Activated naive CD8-positive, alpha-beta T cell (primary cell): ENCODE results near the gene SUGCT.

Source experiments
- H3K27ac Mint-ChIP-seq: one replicate; pipeline ENCODE4 v1.8.0; 2021; ENCODE audit warnings: mixed read lengths
- H3K27me3 Mint-ChIP-seq: one replicate; pipeline ENCODE4 v1.8.0; 2021; ENCODE audit warnings: mixed read lengths
- H3K36me3 Mint-ChIP-seq: one replicate; pipeline ENCODE4 v1.8.0; 2021; ENCODE audit warnings: mixed read lengths
- H3K4me1 Mint-ChIP-seq: one replicate; pipeline ENCODE4 v1.8.0; 2021; ENCODE audit warnings: low read depth, mixed read lengths
- H3K4me3 Mint-ChIP-seq: one replicate; pipeline ENCODE4 v1.8.0; 2021; ENCODE audit warnings: mild to moderate bottlenecking, mixed read lengths
- H3K9me3 Mint-ChIP-seq: one replicate; pipeline ENCODE4 v1.8.0; 2021; ENCODE audit warnings: low read depth, mixed read lengths

SUGCT gene

DNA sequence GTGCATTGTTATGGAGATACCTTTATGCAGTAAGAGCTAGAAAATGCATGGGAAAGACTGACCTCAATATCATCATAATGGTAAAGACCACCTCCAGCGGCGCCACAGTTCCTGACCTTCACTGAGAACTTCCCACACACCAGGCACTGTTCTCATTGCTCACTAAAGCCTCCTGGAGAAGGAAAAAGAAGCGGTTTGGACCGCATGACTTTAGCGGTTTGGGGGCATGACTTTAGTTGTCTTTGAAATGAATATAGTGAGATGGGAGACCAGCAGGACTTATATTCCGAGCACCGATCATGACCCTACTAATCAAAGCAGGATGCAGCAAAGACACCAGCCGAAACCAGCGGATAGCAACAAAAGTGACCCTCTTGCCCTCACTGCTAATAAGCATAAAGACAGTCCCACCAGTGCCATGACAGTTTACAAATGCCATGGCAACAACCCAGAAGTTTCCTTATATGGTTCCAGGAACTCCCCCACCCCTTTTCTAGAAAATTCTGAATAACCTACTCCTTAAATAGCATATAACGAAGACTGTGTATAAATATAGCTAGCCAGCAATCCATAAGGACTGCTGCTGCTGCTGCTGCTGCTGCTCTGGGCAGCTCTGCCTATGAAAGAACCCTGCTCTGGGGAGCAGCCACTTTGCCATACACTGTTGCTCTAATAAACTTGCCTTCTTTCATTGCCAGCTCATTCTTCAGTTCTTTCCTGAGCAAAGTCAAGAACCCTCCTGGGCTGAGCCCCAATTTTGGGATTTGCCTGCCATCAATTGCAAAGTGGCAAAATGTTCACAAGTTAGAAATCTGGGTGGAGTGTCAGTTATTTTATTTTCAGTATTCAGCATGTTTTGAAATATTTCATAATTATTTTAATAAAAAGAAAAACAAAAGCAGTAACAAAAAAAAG, 694.1 kb downstream of the SUGCT start:
- H3K4me3 Mint-ChIP-seq: no peak overlapping the region
- no peaks in the 10 kb centered on the region for H3K27me3 Mint-ChIP-seq
- no peaks in the 10 kb centered on the region for H3K9me3 Mint-ChIP-seq
- H3K36me3 Mint-ChIP-seq: no peaks in the 10 kb centered on the region
- H3K27ac Mint-ChIP-seq: no peak overlapping the region
- no peaks in the 10 kb centered on the region for H3K4me1 Mint-ChIP-seq

DNA sequence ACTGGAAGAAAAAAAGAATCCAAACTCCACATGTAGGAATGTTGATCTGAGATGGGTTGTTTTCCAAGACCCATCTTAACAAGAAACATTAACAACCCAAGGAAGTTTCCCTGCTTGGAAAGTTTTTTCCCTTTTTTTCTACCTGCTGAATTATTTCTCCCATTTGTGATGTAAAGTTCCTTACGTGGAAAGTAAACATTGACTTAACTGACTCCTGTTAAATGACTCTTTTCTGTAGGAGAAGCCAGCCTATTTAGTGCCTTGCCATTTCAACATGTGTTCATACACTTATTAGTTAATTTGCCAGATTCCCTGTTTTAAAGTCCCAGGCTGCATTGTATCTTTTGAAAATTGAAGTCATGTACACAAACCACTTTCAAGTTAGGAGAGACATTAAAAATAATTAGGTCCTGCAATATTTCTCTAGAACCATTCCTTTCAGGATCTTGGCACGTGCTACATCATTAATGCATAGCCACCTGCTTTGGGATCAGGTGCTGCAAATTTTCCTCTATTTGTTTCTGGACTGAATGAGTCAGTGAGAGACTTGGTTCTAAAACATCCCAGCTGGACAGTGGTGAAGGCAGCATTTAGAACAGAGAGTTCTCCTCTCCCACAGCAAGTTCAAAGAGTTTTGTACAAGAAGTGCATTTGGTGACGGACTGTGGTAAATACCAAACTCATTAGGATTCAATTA, 698.5 kb downstream of the SUGCT start:
- Mint-ChIP-seq H3K9me3 (no peaks in the 10 kb centered on the region), H3K4me1 (no peaks in the 10 kb centered on the region), H3K4me3 (no peak overlapping the region), H3K27ac (no peak overlapping the region), H3K27me3 (no peaks in the 10 kb centered on the region), H3K36me3 (no peaks in the 10 kb centered on the region)

DNA sequence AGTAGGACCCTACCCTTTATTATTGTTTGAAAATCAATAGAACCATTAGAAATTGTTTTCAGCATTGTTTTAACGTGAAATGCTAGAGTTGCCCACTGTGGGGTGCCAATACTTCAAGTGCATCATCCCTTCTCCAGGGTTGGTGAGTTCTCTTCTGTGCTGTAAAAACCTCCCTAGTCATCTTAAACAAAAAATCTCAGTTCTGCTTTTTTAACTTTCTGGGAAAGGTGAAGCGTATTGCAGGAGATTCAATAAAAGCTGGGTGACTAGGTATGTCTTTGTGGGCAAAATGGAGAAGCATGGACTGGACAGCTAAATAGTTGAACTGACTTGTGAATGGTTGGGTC, 699.1 kb downstream of the SUGCT start:
- H3K36me3 Mint-ChIP-seq: no peaks in the 10 kb centered on the region
- no peak overlapping the region for H3K4me3 Mint-ChIP-seq
- H3K9me3 Mint-ChIP-seq: no peaks in the 10 kb centered on the region
- H3K4me1 Mint-ChIP-seq: no peaks in the 10 kb centered on the region
- no peaks in the 10 kb centered on the region for H3K27me3 Mint-ChIP-seq
- no peak overlapping the region for H3K27ac Mint-ChIP-seq

DNA sequence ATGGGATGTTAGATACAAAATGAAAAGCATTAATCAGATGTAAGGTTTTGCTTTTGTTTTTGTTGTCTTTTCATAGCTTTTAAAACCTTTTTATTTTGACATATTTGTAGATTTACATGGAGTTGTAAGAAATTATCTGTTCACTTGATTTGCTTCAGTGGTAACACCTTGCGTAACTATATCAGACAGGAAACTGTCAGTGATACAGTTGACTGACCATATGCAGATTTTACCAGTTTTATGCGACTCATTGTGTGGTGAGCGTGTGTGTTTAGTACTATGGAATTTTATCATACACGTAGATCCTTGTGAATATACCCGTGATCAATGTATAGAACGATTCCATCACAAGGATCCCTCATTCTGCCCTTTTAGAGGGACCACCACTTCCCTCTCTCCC, 701.4 kb downstream of the SUGCT start:
- Mint-ChIP-seq H3K27ac (no peak overlapping the region), H3K4me3 (no peak overlapping the region), H3K9me3 (peaks cover 4% of the 10 kb centered on the region), H3K4me1 (no peaks in the 10 kb centered on the region), H3K27me3 (no peaks in the 10 kb centered on the region), H3K36me3 (no peaks in the 10 kb centered on the region)

DNA sequence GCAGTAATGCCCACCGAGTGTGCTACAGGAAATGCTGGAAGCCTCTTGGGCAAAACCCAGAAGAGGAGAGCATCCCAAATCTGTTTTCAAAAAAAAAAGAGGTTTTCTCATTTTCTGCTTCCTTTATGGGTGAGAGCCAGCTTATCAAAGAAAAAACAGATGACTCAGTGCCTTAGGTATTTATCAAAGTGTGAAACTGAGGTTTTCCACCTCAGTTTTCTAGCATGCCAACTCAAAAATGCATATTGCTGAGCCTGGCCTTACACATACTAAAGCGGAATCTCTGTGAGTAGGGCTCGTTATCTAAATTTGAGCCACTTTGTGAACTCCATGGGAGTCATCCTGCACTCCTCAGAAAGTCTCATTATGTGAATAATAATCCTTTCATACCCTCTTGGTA, 705.1 kb downstream of the SUGCT start:
- no peaks in the 10 kb centered on the region for H3K27me3 Mint-ChIP-seq
- no peak overlapping the region for H3K27ac Mint-ChIP-seq
- H3K36me3 Mint-ChIP-seq: no peaks in the 10 kb centered on the region
- H3K4me3 Mint-ChIP-seq: no peak overlapping the region
- H3K4me1 Mint-ChIP-seq: no peaks in the 10 kb centered on the region
- H3K9me3 Mint-ChIP-seq: peaks cover 4% of the 10 kb centered on the region

DNA sequence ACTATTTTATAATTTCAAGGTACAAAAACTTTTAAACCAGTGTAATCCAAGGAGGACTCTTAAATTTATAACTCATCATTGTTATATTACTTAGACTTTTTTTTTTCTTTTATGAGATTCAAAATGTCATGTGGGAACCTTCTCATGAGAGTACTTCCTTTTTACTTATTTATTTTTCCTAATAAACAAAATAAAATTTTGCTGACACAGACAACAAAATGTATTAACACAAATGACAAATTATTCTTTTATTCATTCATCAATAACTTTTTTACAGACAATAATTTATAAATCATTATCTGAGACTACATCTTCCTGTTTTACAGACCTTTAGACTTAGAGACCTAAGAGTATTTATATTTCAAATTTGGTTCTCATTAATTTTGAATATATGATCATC, 706.2 kb downstream of the SUGCT start:
- no peaks in the 10 kb centered on the region for H3K36me3 Mint-ChIP-seq
- no peaks in the 10 kb centered on the region for H3K27me3 Mint-ChIP-seq

DNA sequence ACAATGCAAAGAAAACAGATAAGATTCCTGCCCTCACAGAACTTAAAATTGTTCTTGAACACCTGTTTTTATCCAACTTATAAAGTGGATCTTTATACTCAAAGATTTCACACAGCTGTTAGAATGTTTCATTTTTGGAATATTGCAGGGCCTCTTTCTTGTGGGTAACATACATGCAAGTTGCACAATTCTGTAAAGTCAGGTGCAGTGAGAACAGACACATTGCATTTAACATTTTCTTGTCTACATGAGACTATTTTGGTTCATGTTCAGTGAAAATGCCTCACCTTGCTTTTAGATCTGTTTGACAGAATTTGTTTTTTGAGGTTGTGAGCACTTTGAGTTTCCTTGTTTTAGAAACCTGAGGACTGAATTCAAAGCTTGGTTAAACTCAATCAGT, 707.8 kb downstream of the SUGCT start:
- Mint-ChIP-seq H3K27ac (no peak overlapping the region), H3K4me3 (no peak overlapping the region), H3K9me3 (peaks cover 4% of the 10 kb centered on the region), H3K36me3 (no peaks in the 10 kb centered on the region), H3K4me1 (no peaks in the 10 kb centered on the region), H3K27me3 (no peaks in the 10 kb centered on the region)

More for the DNA sequence above, 706.2 kb downstream of the SUGCT start:
- peaks cover 4% of the 10 kb centered on the region for H3K9me3 Mint-ChIP-seq
- H3K4me1 Mint-ChIP-seq: no peaks in the 10 kb centered on the region
- no peak overlapping the region for H3K4me3 Mint-ChIP-seq
- no peak overlapping the region for H3K27ac Mint-ChIP-seq

DNA sequence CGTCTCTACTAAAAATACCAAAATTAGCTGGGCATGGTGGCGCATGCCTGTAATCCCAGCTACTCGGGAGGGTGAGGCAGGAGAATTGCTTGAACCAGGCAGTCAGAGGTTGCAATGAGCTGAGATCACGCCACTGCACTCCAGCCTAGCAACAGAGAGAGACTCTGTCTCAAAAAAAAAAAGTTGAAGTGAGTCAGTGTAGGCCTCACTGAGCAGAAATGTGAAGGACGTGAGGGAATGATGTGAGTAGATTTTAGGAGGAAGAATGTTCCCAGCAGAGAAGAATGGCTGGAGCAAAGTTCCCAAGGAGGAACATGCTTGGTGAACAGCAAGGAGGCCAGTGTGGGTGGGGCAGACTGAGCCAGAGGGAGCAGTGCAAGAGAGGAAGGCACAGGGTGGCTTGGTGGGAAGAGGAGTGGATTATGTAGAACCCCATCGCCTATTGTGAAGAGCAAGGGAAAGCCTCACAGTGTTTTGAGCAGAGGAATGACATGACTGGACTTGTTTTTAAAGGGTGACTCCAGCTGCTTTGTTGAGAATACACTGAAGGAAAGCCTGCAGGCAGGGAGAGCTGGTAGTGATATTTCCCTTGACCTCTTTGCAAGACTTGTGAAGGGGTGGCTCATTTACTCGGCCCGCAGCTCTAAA, 708.7 kb downstream of the SUGCT start:
- no peaks in the 10 kb centered on the region for H3K27me3 Mint-ChIP-seq
- no peak overlapping the region for H3K4me3 Mint-ChIP-seq
- H3K36me3 Mint-ChIP-seq: no peaks in the 10 kb centered on the region
- H3K27ac Mint-ChIP-seq: no peak overlapping the region
- peaks cover 4% of the 10 kb centered on the region for H3K9me3 Mint-ChIP-seq
- H3K4me1 Mint-ChIP-seq: no peaks in the 10 kb centered on the region

DNA sequence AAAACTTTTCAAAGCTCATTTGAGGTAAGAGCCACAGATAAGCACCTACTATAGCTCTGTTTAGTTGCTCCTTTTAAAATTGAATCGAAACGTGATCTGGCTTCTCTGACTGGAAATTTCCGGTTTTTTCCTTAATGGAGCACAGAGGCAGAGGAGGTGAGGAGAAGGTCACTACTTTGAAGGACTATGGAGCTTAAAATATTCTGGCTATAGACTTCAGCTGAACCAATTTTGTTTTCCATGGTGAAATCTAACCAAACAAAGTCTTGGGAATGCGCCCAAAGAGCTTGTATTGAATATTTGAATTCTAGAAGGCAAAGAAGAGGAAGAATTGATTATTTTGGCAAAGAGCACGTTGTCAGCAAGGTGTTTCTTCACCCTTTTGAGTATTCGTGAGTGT, 711.1 kb downstream of the SUGCT start:
- no peaks in the 10 kb centered on the region for H3K27me3 Mint-ChIP-seq
- no peaks in the 10 kb centered on the region for H3K36me3 Mint-ChIP-seq
- H3K4me3 Mint-ChIP-seq: no peak overlapping the region
- no peaks in the 10 kb centered on the region for H3K4me1 Mint-ChIP-seq
- no peaks in the 10 kb centered on the region for H3K9me3 Mint-ChIP-seq
- H3K27ac Mint-ChIP-seq: no peak overlapping the region

DNA sequence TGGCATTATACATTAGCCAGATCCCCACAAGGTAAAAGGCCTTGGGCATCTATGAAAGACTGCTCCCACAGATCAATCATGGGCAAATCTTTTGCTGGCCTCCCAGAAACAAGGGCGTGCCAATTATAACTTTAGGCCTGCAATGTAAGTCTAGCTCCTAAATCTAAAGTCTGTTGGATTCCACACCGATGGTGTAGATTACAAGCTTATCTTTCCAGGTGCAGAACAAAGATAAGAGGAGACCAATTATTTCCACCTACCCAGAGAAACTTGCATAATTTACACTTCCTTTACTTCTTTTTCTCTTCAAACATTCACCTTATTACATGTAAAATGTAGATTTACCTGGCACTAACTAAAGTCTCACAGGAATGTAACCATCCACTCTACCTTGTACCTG, 713.1 kb downstream of the SUGCT start:
- H3K9me3 Mint-ChIP-seq: no peaks in the 10 kb centered on the region
- H3K27me3 Mint-ChIP-seq: no peaks in the 10 kb centered on the region
- no peaks in the 10 kb centered on the region for H3K4me1 Mint-ChIP-seq
- H3K36me3 Mint-ChIP-seq: no peaks in the 10 kb centered on the region
- H3K4me3 Mint-ChIP-seq: no peak overlapping the region
- H3K27ac Mint-ChIP-seq: no peak overlapping the region

DNA sequence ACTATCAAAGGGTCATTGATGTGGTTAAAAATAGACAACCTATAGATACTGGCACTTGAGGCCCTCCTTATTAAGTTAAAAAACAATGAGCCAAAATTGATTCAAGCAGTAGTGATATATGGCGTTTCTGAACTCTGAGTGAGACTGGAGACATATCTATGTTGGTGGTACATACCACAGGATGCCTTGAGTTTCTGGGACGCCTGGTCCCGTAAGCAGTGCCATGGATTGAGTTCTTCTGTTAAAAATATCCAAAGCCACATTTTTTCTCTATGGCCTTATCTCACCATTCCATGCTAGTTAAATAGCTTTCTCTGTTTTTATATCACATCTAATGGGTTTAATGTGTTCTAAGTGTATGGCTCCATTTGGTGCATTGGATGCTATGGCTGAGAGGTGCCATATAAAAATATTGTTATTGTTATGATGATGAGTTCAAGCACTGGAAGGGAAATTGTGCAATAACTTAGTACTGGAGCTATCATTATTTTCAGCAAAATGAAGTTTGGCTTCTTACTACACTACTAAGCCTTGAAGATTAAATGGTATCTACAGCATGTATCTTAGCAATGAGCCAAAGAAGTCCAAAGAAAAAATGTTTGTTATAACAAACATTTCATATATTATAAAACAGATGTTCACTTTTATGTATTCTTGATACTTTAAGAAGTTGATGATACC, 713.9 kb downstream of the SUGCT start:
- Mint-ChIP-seq H3K9me3 (no peaks in the 10 kb centered on the region), H3K4me1 (no peaks in the 10 kb centered on the region), H3K4me3 (no peak overlapping the region), H3K27me3 (no peaks in the 10 kb centered on the region), H3K27ac (no peak overlapping the region), H3K36me3 (no peaks in the 10 kb centered on the region)

DNA sequence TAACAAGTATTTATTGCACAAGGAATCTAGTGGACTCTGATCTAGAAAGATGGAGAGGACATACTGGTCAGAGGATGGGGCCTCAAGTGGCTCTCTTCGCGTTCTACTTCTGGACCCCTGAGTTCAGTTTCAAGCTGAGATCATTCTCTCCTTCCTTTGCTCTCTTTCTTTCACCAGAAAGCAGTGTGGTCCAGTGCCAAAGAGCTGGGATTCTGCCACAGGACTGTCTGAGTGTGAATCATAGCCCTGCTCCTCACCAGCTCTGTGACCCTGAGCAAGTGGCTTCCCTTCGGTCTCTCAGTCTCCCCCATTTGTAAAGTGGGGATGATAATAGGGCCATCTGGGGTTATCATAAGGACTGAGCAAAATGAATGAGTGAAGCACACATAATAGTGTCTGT, 715.2 kb downstream of the SUGCT start:
- Mint-ChIP-seq H3K9me3 (no peaks in the 10 kb centered on the region), H3K27ac (no peak overlapping the region), H3K27me3 (no peaks in the 10 kb centered on the region), H3K36me3 (no peaks in the 10 kb centered on the region), H3K4me3 (no peak overlapping the region), H3K4me1 (no peaks in the 10 kb centered on the region)

DNA sequence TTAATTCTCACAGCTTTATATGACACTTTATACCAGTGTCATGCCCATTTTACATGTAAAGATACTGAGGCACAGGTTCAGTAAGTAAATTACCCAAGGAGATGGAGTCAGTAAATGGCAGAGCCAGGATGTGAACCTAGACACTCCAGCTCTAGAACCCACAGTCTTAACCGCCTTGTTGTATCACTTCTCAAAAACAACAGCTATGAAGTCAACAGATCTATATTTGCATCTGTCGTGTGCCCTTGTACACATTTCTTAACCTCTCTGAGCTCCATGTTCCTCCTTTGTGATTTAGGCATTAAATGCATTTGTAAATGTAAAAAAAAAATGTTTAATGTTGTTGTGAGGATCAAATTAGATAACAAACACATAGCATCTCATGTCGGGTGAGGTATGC, 716.2 kb downstream of the SUGCT start:
- Mint-ChIP-seq H3K9me3 (no peaks in the 10 kb centered on the region), H3K4me3 (no peak overlapping the region), H3K27me3 (no peaks in the 10 kb centered on the region), H3K27ac (no peak overlapping the region), H3K36me3 (no peaks in the 10 kb centered on the region), H3K4me1 (no peaks in the 10 kb centered on the region)

DNA sequence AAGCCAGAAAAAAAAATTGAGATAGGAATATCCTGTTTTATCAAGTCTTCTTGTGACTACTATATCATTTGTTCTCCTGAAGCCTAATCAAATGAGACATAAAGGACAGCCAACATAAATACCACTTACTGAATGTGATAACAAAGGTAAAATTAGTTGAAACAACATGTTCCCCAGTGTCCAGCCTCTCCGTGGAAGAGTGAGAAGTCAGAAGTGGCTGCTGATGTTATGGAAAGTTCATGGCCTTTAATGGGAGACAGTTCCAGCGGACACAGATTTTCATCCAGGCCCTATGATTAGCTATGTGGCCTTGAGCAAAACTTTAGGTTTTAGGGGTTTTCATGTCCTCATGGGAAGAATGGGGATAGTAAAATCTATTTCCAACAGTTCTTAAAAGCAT, 724.3 kb downstream of the SUGCT start:
- H3K4me1 Mint-ChIP-seq: no peaks in the 10 kb centered on the region
- no peak overlapping the region for H3K27ac Mint-ChIP-seq
- H3K27me3 Mint-ChIP-seq: no peaks in the 10 kb centered on the region
- H3K9me3 Mint-ChIP-seq: no peaks in the 10 kb centered on the region
- no peak overlapping the region for H3K4me3 Mint-ChIP-seq
- no peaks in the 10 kb centered on the region for H3K36me3 Mint-ChIP-seq

DNA sequence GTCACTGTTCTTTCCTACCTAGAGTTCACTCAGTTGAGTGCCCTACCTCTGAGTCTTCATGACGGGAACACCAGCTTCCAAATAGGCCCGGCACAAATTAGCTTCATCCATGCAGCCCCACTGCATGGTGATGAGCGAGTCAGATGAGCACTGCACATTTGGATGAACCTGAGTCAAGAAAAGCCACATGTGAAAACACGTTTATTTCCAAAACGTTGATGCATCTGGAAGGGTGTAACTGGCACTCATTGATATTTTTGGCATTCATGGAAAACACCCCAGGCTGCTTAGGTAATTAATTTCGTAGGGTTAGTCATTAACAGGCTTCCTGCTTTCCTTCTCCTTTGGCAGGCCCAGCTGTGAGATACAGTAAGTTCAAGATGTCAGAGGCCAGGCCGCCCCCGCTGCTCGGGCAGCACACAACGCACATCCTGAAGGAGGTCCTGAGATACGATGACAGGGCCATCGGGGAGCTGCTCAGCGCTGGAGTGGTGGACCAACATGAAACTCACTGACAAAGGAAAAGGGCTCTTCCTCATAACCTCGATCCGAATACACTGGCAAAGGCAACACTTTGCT, 725.2 kb downstream of the SUGCT start:
- Mint-ChIP-seq H3K36me3 (no peaks in the 10 kb centered on the region), H3K27me3 (no peaks in the 10 kb centered on the region), H3K9me3 (no peaks in the 10 kb centered on the region), H3K4me1 (no peaks in the 10 kb centered on the region), H3K27ac (no peak overlapping the region), H3K4me3 (no peak overlapping the region)
